K562 (cell line): ENCODE results near the gene AMPD3. TPM values are rescaled to one million over a fixed set of nuclear protein-coding genes. Genes with fewer than 3 reads are reported as not detected.
A peak's percentile ranks its signal among the peaks of the same experiment; 100 is the strongest.

ENCODE experiments used
- ATAC-seq: fragments of 200-7000 bp; cut with Tn5 transposase; 3 replicates; pipeline ENCODE4 v1.9.1; 2020; ENCODE audit warnings: moderate library complexity
- BruUV-seq: library from RNA; stranded (reverse); fragments of 400-500 nt; replicated peaks from 2 replicates; lab custom pipeline; 2021; lab: Mats Ljungman, UMichigan
- CTCF ChIA-PET: fragments of 300-600 bp; formaldehyde crosslinking; extraction: SDS; loops from one replicate; lab custom pipeline; 2021; ENCODE audit warnings: low intra/inter-chr PET ratio; lab: Yijun Ruan, JAX
- POLR2A ChIA-PET: fragments of 300-600, 350-650 bp; sonication (Branson Sonifier 250); formaldehyde crosslinking; extraction: SDS; loops from one replicate; lab custom pipeline; 2021; ENCODE audit warnings: antibody characterized with exemption, inconsistent platforms; lab: Yijun Ruan, JAX
- DNase-seq, 4 experiments: peaks; one replicate each; pipeline versions ENCODE4 v3.0.0 to v3.0.0-alpha.2; 2011 to 2018; ENCODE audit warnings: low spot score in 3 of 4, mixed read lengths in 3 of 4; ENCODE audit errors: extremely low read depth in 1 of 4
- FAIRE-seq: peaks from 2 replicates; lab custom pipeline; 2011; peaks lifted over from hg19 to GRCh38; lab: Jason Lieb, UNC
- H2AFZ ChIP-seq: 2 replicates; pipeline ENCODE4 v1.6.0; 2011; ENCODE audit warnings: low read depth, low read length, control low read depth, inconsistent platforms
- H3K27ac ChIP-seq: fragments of 200-600 bp; 3 replicates; pipeline ENCODE4 v1.8.0; 2011; ENCODE audit warnings: low read depth, mild to moderate bottlenecking, control low read depth, inconsistent platforms, low read length, moderate library complexity, mixed read lengths; ENCODE audit errors: extremely low read depth
- H3K27me3 ChIP-seq, 2 experiments: fragments of 300-600 bp in 1 of 2; 2 replicates in 1 of 2; 3 replicates in 1 of 2; pipeline versions ENCODE4 v1.6.0 to v1.8.0; 2011; ENCODE audit warnings: inconsistent platforms in 2 of 2, low read length in 2 of 2, mild to moderate bottlenecking in 1 of 2, mixed read lengths in 1 of 2, moderate library complexity in 1 of 2; ENCODE audit not compliant: control insufficient read depth in 2 of 2, insufficient read depth in 2 of 2
- H3K36me3 ChIP-seq: fragments of 300-600 bp; 3 replicates; pipeline ENCODE4 v1.8.0; 2011; ENCODE audit warnings: mild to moderate bottlenecking, low read length, inconsistent platforms; ENCODE audit not compliant: control insufficient read depth, insufficient read depth
- H3K4me1 ChIP-seq, 2 experiments: fragments of 200-600 bp in 1 of 2; replicated peaks in 1 of 2; 2 replicates in 1 of 2; 3 replicates in 1 of 2; pipeline versions ENCODE4 v1.5.1 to v1.8.0; 2011; ENCODE audit warnings: inconsistent platforms in 2 of 2, low read length in 2 of 2, mild to moderate bottlenecking in 1 of 2, mixed read lengths in 1 of 2, moderate library complexity in 1 of 2; ENCODE audit not compliant: control insufficient read depth in 2 of 2, insufficient read depth in 2 of 2
- H3K4me2 ChIP-seq: 2 replicates; pipeline ENCODE4 v1.6.1; 2011; ENCODE audit warnings: low read length, control low read depth, inconsistent platforms, mixed read lengths; ENCODE audit not compliant: insufficient read depth
- H3K4me3 ChIP-seq: fragments of 200-600 bp; sonication (generic), shearing (Covaris generic); 2 replicates; pipeline ENCODE4 v1.5.1; 2016; ENCODE audit warnings: control low read depth, inconsistent platforms
- H3K79me2 ChIP-seq: fragments of 200-600 bp; 3 replicates; pipeline ENCODE4 v1.8.0; 2011; ENCODE audit warnings: low read length, inconsistent platforms; ENCODE audit not compliant: control insufficient read depth, insufficient read depth
- H3K9ac ChIP-seq, 2 experiments: 2 replicates each; pipeline versions ENCODE4 v1.6.0 to v1.6.1; 2011; ENCODE audit warnings: low read depth in 2 of 2, low read length in 2 of 2, control low read depth in 1 of 2, inconsistent platforms in 1 of 2, mild to moderate bottlenecking in 1 of 2, mixed read lengths in 1 of 2; ENCODE audit not compliant: insufficient read depth in 1 of 2
- H3K9me1 ChIP-seq: one replicate; pipeline ENCODE4 v1.6.0; 2011; ENCODE audit warnings: inconsistent platforms, mild to moderate bottlenecking, low read length, moderate library complexity; ENCODE audit not compliant: control insufficient read depth, insufficient read depth
- H3K9me3 ChIP-seq: replicated peaks from 2 replicates; pipeline ENCODE4 v1.5.1; 2011; ENCODE audit warnings: low read depth, low read length, inconsistent platforms; ENCODE audit not compliant: control insufficient read depth, insufficient read depth
- H4K20me1 ChIP-seq: replicated peaks from 2 replicates; pipeline ENCODE4 v1.6.1; 2011; ENCODE audit warnings: low read length, inconsistent platforms, mixed read lengths; ENCODE audit not compliant: control insufficient read depth, insufficient read depth
- DEAF1 ChIP-seq: fragments of 450-650 bp; formaldehyde crosslinking; IDR thresholded peaks from 2 replicates; pipeline ENCODE4 v1.4.0; 2020; ENCODE audit warnings: mild to moderate bottlenecking, moderate library complexity
- HDAC1 ChIP-seq, 2 experiments: fragments of 450-650 bp; IDR thresholded peaks; 2 replicates each; pipeline ENCODE4 v1.6.1; 2016 to 2017; ENCODE audit warnings: inconsistent platforms in 1 of 2, mild to moderate bottlenecking in 1 of 2, moderate library complexity in 1 of 2
- POU5F1 ChIP-seq: fragments of 150-350 bp; IDR thresholded peaks from 2 replicates; pipeline ENCODE4 v1.6.1; 2014; ENCODE audit warnings: borderline replicate concordance, low read length, low read depth, mild to moderate bottlenecking; ENCODE audit not compliant: partially characterized antibody
- ZNF318 ChIP-seq, 2 experiments: fragments of 450-650 bp; IDR thresholded peaks; 2 replicates each; pipeline ENCODE4 v1.6.1; 2016; ENCODE audit warnings: mild to moderate bottlenecking in 2 of 2, borderline replicate concordance in 1 of 2, low read depth in 1 of 2, moderate library complexity in 1 of 2
- ZNF436 ChIP-seq: fragments of 250-450, 450-650 bp; sonication (Bioruptor Pico); formaldehyde crosslinking; IDR thresholded peaks from 2 replicates; pipeline ENCODE4 v1.7.0; 2020; ENCODE audit warnings: mild to moderate bottlenecking
- WGBS: fragments of 100-300 bp; shearing (Covaris generic); methylation state at CpG from one replicate; pipeline ENCODE4 v1.1.6; 2016; ENCODE audit warnings: low coverage, mixed read lengths; ENCODE audit not compliant: insufficient coverage; ENCODE audit errors: missing lambda C conversion rate; 5-methylcytosine and 5-hydroxymethylcytosine counted together
- in situ Hi-C: fragments of 300-500 bp; cut with MboI; formaldehyde crosslinking; loops from 4 replicates; pipeline ENCODE4 v1.15.0; 2018; ENCODE audit warnings: inconsistent platforms, mixed read lengths
- intact Hi-C: fragments of 100-400 bp; cut with micrococcal nuclease; formaldehyde crosslinking; loops from 2 replicates; pipeline ENCODE4 v1.14.2; 2022
- polyA plus RNA-seq, 8 experiments: library from polyadenylated mRNA; depleted of rRNA in 4 of 8; stranded (reverse) in 5 of 8; unstranded in 3 of 8; fragments of >200 nt; fragmentation: Nextera tagmentation in 2 of 8; fragmentation: Illumina TruSeq in 1 of 8; extraction: Ambion mirVana in 2 of 8; extraction: Trizol in 1 of 8; gene quantifications; 2 replicates each; pipeline versions ENCODE4 v1.2.1 to v1.2.3, GENCODE V29; 2011 to 2014; ENCODE audit warnings: inconsistent platforms in 1 of 8, missing spikeins in 1 of 8
- total RNA-seq, 7 experiments: library from RNA; depleted of rRNA in 6 of 7; stranded (reverse); fragments of >200 nt in 6 of 7; fragmentation: Illumina TruSeq in 2 of 7; extraction: Trizol in 2 of 7; gene quantifications; 2 replicates each; pipeline versions ENCODE4 v1.2.1 to v1.2.3, GENCODE V29; 2011 to 2021; ENCODE audit warnings: low replicate concordance in 1 of 7

AMPD3 gene
- total and polyA plus RNA-seq, 9 of the 15 experiments (the other 6 are each of a cell fraction or from before 2014, with no cell fraction given) = 4.4 to 23.6 (median 11.2) TPM

- 63% methylated on average over 8 of the region's 8 CpGs for WGBS
- no peak overlapping the region for H3K4me2 ChIP-seq
- no peaks in the 10 kb centered on the region for H3K79me2 ChIP-seq
- H3K4me3 ChIP-seq = no peak overlapping the region
- H3K4me1 ChIP-seq = peaks cover 12 to 19% of the 10 kb centered on the region in 2 experiments; a peak in 2 of 5 replicates
- ATAC-seq = no peak
- no peaks in the 10 kb centered on the region for H3K27me3 ChIP-seq
- in situ Hi-C loops = no loop called here
- TF ChIP-seq ZNF436 (CRISPR knock-in tag) (no peak), POU5F1 (no peak), HDAC1 (IDR thresholded peaks at IDR 0.05) (no peak), DEAF1 (CRISPR knock-in tag) (no peak), ZNF318 (IDR thresholded peaks at IDR 0.05; ENCODE audit: borderline replicate concordance in 1 of 2, low read depth in 1 of 2) (no peak)
- TF ChIP-seq, all 486 proteins: peak for 0
- intact Hi-C loops = loop anchor here (5.0 to 10.0 kb wide), 2 partner anchors 43 to 211 kb away; partner anchors contain the start of gene AMPD3
- DNase-seq = no peak
- H4K20me1 ChIP-seq = no peaks in the 10 kb centered on the region
- no peaks in the 10 kb centered on the region for H3K9me3 ChIP-seq
- no peak overlapping the region for H3K27ac ChIP-seq
- no peaks in the 10 kb centered on the region for H3K36me3 ChIP-seq
- H3K9ac ChIP-seq = no peak overlapping the region
- POLR2A ChIA-PET = interaction anchor here (0.6 to 1.1 kb wide), 3 partner anchors 12 to 31 kb away, joined by 3 read pairs; no protein-coding TSS in a partner anchor
- no TSS peak for BruUV-seq
- H2AFZ ChIP-seq = peak overlapping the region; percentile 24
- CTCF ChIA-PET = interaction anchor here (3.0 kb wide), 1 partner anchor 322 kb away, joined by 17 read pairs; no protein-coding TSS in a partner anchor
- no peak for FAIRE-seq
- H3K9me1 ChIP-seq = no peaks in the 10 kb centered on the region
Measured at GRCh38 chr11:10414181-10414580, 40.9 kb upstream of the AMPD3 start.
